Measurements from ENCODE around the gene CADPS.

- TF ChIP-seq ZNF274 (IDR thresholded peaks at IDR 0.05; ENCODE audit: low read depth, low read length) (no peak), SUZ12 (IDR thresholded peaks at IDR 0.05; ENCODE audit: extremely low read depth, insufficient read depth, insufficient read length) (no peak)
These were observed 2.9 kb downstream of the CADPS start for GRCh38 chr3:62872318-62872717.
